ENCODE data around the gene SYNGR4.

DNA sequence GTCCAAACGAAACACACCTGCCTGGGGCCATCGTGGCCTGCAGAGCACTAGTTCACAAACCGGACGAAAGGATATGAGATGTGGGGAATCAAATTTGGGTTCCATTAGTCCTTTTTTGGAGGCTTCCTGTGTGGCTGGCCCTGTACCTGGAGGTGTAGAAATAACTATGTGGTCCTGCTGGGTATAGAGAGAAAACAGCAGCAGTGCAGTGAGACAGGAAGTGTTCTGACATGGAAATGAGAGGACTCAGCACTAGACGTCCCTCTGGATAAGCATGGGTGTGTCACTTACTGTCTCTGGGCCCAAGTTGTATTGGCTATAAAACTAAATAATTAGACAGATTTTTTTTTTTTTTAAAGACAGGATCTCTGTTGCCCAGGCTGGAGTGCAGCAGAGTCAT, 14.9 kb downstream of the SYNGR4 start:
- TF ChIP-seq, protein P1, sequence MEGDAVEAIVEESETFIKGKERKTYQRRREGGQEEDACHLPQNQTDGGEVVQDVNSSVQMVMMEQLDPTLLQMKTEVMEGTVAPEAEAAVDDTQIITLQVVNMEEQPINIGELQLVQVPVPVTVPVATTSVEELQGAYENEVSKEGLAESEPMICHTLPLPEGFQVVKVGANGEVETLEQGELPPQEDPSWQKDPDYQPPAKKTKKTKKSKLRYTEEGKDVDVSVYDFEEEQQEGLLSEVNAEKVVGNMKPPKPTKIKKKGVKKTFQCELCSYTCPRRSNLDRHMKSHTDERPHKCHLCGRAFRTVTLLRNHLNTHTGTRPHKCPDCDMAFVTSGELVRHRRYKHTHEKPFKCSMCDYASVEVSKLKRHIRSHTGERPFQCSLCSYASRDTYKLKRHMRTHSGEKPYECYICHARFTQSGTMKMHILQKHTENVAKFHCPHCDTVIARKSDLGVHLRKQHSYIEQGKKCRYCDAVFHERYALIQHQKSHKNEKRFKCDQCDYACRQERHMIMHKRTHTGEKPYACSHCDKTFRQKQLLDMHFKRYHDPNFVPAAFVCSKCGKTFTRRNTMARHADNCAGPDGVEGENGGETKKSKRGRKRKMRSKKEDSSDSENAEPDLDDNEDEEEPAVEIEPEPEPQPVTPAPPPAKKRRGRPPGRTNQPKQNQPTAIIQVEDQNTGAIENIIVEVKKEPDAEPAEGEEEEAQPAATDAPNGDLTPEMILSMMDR (IDR thresholded peaks at IDR 0.05), result no peak
- peak in 1 of 2 donors; percentile 36 for TF ChIP-seq POLR2A (IDR thresholded peaks at IDR 0.05)

All from Peyer's patch (tissue), 4 donors.